Thyroid gland (tissue), 4 donors: ENCODE data around the gene UNG. TPM values are rescaled to one million over a fixed set of nuclear protein-coding genes. Genes with fewer than 3 reads are reported as not detected.
A peak's percentile ranks its signal among the peaks of the same experiment; 100 is the strongest.

ENCODE experiments used
- DNase-seq, 2 donors: peaks; one replicate each; pipeline ENCODE4 v3.0.0-alpha.2; 2019
- H3K27ac ChIP-seq, 3 donors: fragments of 200-600 bp; sonication (generic); 1 replicate in 2 of 3; 2 replicates in 1 of 3; pipeline ENCODE4 v1.5.1; 2016 to 2019; ENCODE audit warnings: mild to moderate bottlenecking in 1 of 3, moderate library complexity in 1 of 3
- H3K27me3 ChIP-seq: fragments of 200-600 bp; sonication (generic); one replicate; pipeline ENCODE4 v1.5.1; 2019
- H3K36me3 ChIP-seq, 2 donors: fragments of 200-600 bp; sonication (generic); one replicate each; pipeline ENCODE4 v1.5.1; 2016 to 2019
- H3K4me1 ChIP-seq, 2 donors: fragments of 200-600 bp; sonication (generic); one replicate each; pipeline ENCODE4 v1.5.1; 2017 to 2019
- H3K4me3 ChIP-seq, 3 donors: fragments of 200-600 bp; sonication (generic); replicated peaks in 1 of 3; 1 replicate in 2 of 3; 2 replicates in 1 of 3; pipeline ENCODE4 v1.5.1; 2016; ENCODE audit warnings: mild to moderate bottlenecking in 1 of 3
- H3K9me3 ChIP-seq: fragments of 200-600 bp; sonication (generic); one replicate; pipeline ENCODE4 v1.5.1; 2017
- CTCF ChIP-seq, 6 experiments: fragments of 200-600 bp in 3 of 6; fragments of 450-650 bp in 3 of 6; sonication (generic) in 3 of 6; IDR thresholded peaks; one replicate each; pipeline ENCODE4 v1.5.1; 2016 to 2019; ENCODE audit warnings: antibody characterized with exemption in 6 of 6, mild to moderate bottlenecking in 2 of 6, inconsistent platforms in 1 of 6, moderate library complexity in 1 of 6
- POLR2A ChIP-seq, 2 donors: fragments of 450-650 bp; IDR thresholded peaks; one replicate each; pipeline ENCODE4 v1.6.1; 2017; ENCODE audit warnings: antibody characterized with exemption in 2 of 2, mild to moderate bottlenecking in 2 of 2, moderate library complexity in 1 of 2
- WGBS, 2 donors: methylation state at CpG; one replicate each; pipeline ENCODE4 v1.1.5; 2017; 5-methylcytosine and 5-hydroxymethylcytosine counted together
- intact Hi-C: fragments of 100-400 bp; cut with DNase I; formaldehyde crosslinking; loops from one replicate; pipeline ENCODE4 v1.15.1; 2023
- total RNA-seq, 4 donors: library from RNA; depleted of rRNA; stranded (reverse); fragments of >200 nt; gene quantifications; one replicate each; pipeline ENCODE4 v1.2.3, GENCODE V29; 2016

The UNG gene
- total RNA-seq, 4 donors from 2014 or later = 33.1 to 45.5 (median 37.5) TPM

GRCh38 chr12:109088818-109089217 lies 8.6 kb upstream of the UNG start:
- H3K36me3 ChIP-seq = peaks cover 28 to 41% of the 10 kb centered on the region in 2 donors
- 90 to 93% methylated on average over 6 of the region's 6 CpGs for WGBS, 2 donors
- H3K27ac ChIP-seq = no peak overlapping the region
- DNase-seq = no peak
- no peaks in the 10 kb centered on the region for H3K9me3 ChIP-seq
- peaks cover 13 to 25% of the 10 kb centered on the region in 2 donors for H3K4me1 ChIP-seq
- intact Hi-C loops = no loop called here
- no peaks in the 10 kb centered on the region for H3K27me3 ChIP-seq
- no peak overlapping the region for H3K4me3 ChIP-seq
- no peak for TF ChIP-seq POLR2A (IDR thresholded peaks at IDR 0.05)
- no peak for TF ChIP-seq CTCF (IDR thresholded peaks at IDR 0.05)

- 92% methylated on average over 7 of the region's 7 CpGs for whole genome bisulfite sequencing, 2 donors
- H3K36me3 ChIP-seq = peaks cover 23 to 38% of the 10 kb centered on the region in 2 donors
- DNase-seq = no peak
Observed at GRCh38 chr12:109089683-109090082, 7.7 kb upstream of the UNG start.

GRCh38 chr12:109092497-109093021 lies 4.8 kb upstream of the UNG start:
- Histone ChIP-seq H3K4me3 (peak overlapping the region; percentile 16 to 51 (median 29)), H3K27me3 (no peaks in the 10 kb centered on the region), H3K9me3 (no peaks in the 10 kb centered on the region), H3K4me1 (peaks cover 16 to 30% of the 10 kb centered on the region in 2 donors), H3K27ac (peak overlapping the region in 1 of 3 donors; percentile 49), H3K36me3 (peaks cover 7 to 14% of the 10 kb centered on the region in 2 donors)
- 47 to 67% methylated on average over 6 of the region's 6 CpGs for WGBS, 2 donors
- no peak for TF ChIP-seq CTCF (IDR thresholded peaks at IDR 0.05)
- no peak for TF ChIP-seq POLR2A (IDR thresholded peaks at IDR 0.05)
- intact Hi-C loops = no loop called here
- DNase-seq = no peak

More at GRCh38 chr12:109089683-109090082, 7.7 kb upstream of the UNG start:
- H3K27ac ChIP-seq = no peak overlapping the region
- H3K4me1 ChIP-seq = peaks cover 13 to 26% of the 10 kb centered on the region in 2 donors
- intact Hi-C loops = no loop called here
- H3K27me3 ChIP-seq = no peaks in the 10 kb centered on the region
- TF ChIP-seq POLR2A (IDR thresholded peaks at IDR 0.05) (no peak), CTCF (IDR thresholded peaks at IDR 0.05) (no peak)
- no peak overlapping the region for H3K4me3 ChIP-seq
- H3K9me3 ChIP-seq = no peaks in the 10 kb centered on the region

GRCh38 chr12:109093022-109093918 lies 4.1 kb upstream of the UNG start, which contains the start of gene ALKBH2:
Gene ALKBH2, minus strand, starts transcription at chr12:109093472. Its CDS starts 686 bp downstream, at chr12:109092786.
- Histone ChIP-seq H3K9me3 (no peaks in the 10 kb centered on the region), H3K36me3 (peaks cover 3 to 7% of the 10 kb centered on the region in 2 donors), H3K27me3 (no peaks in the 10 kb centered on the region), H3K27ac (peak within 1 kb of the TSS in 2 of 3 donors; percentile 45 to 49), H3K4me3 (peak within 1 kb of the TSS; percentile 16 to 51 (median 29)), H3K4me1 (peaks cover 17 to 31% of the 10 kb centered on the region in 2 donors)
- WGBS, 2 donors = 8 to 10% methylated on average over 30 to 32 of the region's 45 CpGs
- peak; percentile 93 to 96 for DNase-seq
- TF ChIP-seq CTCF (IDR thresholded peaks at IDR 0.05) (peak; percentile 94 to 100 (median 96)), POLR2A (IDR thresholded peaks at IDR 0.05) (peak in 1 of 2 donors; percentile 48)
- intact Hi-C loops = no loop called here

GRCh38 chr12:109097140-109097434 lies 310 bp upstream of the UNG start:
- Histone ChIP-seq H3K27ac (no peak overlapping the region), H3K36me3 (peaks cover 0 to 6% of the 10 kb centered on the region in 2 donors), H3K4me3 (no peak overlapping the region), H3K27me3 (no peaks in the 10 kb centered on the region), H3K4me1 (peaks cover 24 to 34% of the 10 kb centered on the region in 2 donors), H3K9me3 (no peaks in the 10 kb centered on the region)
- 22 to 39% methylated on average over 7 to 11 of the region's 11 CpGs for WGBS, 2 donors
- TF ChIP-seq POLR2A (IDR thresholded peaks at IDR 0.05) (no peak), CTCF (IDR thresholded peaks at IDR 0.05) (no peak)
- intact Hi-C loops = no loop called here
- DNase-seq = no peak
